GM18517 (cell line): Measurements from ENCODE around the gene TSPAN32.

Source experiments
- ATAC-seq: cut with Tn5 transposase; IDR thresholded peaks from one replicate; pipeline ENCODE4 v1.9.1; 2021; ENCODE audit warnings: mild to moderate bottlenecking, moderate library complexity; ENCODE audit not compliant: unreplicated experiment

The TSPAN32 gene

DNA sequence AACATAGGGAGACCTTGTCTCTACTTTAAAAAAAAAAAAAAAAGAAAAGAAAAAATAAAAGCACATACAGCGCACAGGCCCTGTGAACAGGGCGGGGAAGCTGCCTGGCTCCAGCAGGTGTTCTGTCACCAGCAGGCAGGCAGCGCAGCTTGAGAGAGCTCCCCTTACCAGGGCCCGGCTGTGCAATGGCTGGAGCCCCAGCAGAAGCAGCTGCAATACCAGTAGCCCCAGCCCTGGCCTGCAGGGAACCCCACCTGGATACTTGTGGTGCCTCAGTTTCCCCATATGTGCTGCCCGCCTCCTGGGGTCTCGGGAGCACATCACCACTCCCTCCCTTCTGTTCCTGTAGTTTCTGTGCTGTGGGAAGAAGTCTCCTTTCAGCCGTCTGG lies 12.3 kb downstream of the TSPAN32 start:
- ATAC-seq, result no peak

DNA sequence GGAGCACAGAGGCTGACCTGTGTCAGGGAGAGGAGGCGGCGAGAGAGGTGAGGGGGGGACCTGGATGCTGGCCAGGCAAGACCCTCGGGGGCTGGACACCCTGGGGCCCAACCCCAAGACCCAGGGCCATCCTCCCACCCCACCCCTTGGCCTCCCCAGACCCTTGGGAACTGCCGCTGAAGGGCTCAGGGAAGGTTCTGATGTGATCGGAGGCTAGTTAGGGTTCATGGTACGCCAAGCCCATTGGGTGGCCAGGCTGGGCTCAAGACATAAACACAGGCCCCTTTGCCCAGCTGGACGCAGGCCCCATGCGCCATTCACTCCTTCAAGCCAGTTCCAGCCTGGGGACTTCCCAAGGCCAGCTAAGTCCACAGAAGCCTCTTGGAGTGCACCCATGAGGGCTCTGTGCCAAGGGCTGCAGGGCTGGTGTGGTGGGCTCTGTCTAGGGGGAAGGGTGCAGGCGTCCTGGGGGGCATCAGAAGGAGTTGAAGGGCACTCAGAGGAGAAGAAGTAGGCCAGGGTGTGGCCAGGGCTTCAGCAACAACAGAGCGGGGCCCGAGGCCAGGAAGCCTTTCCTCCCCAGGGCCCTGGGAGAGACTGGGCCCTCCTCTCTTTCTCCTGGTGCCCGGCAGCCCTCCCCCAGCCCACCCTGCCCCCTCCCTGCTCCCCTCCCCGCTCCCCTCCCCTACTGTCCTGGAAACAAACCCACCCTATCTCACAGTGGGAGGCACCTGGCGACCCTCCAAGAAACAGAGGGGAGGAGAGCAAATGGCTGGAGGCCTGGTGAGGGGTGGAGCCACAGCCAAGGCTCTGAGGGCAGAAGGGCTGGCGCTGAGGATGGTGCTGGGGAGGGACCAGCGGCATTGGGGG lies 12.9 kb downstream of the TSPAN32 start:
- ATAC-seq, result no peak

DNA sequence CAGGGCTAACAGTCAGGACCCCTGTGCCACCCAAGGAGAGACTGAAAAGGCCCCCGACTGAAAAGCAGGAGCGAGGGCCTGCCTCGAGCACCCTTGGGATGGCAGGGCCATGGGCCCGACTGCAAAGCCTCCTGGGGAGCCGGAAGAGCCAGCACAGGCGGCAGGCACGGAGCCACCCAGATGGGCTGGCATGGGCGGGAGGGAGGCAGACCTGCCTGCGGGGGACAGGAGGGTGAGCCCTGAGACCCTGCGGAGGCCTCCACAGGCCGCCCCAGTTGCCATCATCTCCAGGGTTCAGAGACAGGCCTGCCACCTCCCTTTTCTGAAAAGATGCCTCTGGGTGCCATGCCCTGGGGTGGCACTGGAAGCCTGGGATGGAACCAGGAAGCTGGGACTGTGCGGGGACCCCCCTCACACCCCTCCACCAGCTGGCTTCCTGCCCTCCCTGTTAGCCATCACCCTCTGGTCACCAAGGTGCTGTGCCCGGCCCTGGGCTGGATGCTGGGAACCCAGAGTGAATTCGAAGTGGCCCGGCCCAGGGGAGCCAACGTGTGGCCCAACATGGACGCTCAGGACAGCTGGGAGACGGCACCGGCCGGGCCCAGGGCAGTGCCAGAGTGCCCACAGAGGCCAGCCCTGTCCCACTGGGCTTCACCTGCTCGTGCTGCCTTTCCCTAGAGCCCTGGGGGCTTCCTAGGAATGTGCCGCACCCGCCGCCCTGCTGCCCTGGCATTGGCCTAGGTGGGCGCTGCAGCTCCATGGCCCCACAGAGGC lies 13.8 kb downstream of the TSPAN32 start:
- ATAC-seq, result no peak

- ATAC-seq, result no peak
Measured at GRCh38 chr11:2316169-2316962, 14.6 kb downstream of the TSPAN32 start.

DNA sequence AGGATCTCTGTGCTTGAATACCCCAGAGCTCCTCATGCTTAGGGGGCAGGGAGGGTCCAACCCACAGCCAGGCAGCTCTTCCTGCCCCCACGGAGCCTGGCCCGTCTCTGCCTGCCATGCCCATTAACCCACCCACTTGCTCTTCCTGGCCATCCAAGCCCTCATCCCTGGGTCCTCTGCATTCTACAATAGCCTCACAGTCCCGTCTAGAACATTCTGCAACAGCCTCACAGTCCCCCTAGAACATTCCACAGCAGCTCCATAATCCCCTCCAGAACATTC lies 15.1 kb downstream of the TSPAN32 start:
- ATAC-seq, result no peak

- ATAC-seq, result no peak
Measured at GRCh38 chr11:2317354-2318050, 15.7 kb downstream of the TSPAN32 start.

DNA sequence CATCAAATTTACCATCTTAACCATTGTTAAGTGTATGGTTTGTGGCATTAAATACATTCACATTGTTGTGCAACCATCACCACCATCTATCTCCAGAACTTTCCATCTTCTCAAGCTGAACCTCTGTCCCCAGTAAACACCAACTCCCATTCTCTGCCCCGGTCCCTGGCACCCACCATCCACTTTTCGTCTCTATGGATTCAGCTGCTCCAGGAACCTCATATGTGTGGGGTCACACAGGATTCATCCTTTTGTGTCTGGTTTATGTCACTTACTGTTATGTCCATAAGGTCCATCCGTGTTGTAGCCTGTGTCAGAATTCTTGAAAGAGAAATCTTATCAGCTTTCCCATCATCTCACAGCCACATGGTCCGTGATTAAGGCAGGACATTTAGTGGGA lies 16.3 kb downstream of the TSPAN32 start:
- ATAC-seq, result no peak

- ATAC-seq, result no peak
Measured at GRCh38 chr11:2318707-2319106, 16.9 kb downstream of the TSPAN32 start.

- ATAC-seq, result no peak
Measured at GRCh38 chr11:2319791-2320472, 18.1 kb downstream of the TSPAN32 start.

DNA sequence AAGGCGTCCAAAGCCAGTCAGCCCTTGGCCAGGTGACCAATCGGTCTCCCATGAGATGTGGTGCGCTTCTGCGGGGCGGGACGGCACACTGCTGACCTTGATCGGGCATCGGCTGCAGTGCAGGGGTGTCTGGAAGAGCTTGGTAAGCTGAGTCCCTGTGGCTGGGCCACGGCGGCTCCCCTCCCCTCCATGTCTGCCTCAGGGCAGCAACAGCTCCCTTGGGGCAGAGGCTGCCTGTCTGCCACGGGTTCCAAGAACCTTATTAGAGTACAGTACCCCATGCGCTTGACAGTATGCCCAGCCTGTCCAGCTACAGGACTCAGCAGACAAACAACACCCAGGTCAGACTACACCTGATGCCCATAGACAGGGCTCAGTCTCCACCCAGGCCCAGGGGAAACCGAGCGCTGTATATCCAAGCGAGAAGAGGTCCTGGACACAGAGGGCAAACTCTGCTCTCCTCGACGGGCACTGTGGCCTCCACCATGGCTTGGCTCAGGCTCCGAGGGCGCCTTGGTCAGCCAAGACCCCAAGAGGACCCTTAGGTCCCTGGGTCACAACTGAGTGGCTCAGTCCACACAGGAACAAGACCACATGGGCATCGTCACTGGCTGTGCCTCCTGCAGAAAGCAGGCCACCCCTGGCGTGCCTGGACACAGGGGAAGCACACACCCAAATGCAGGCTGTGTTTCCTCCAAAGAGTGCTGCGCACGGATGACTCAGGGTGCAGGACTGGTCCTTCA lies 18.9 kb downstream of the TSPAN32 start:
- ATAC-seq, result no peak

GRCh38 chr11:2321311-2321683 lies 19.5 kb downstream of the TSPAN32 start:
- ATAC-seq, result no peak

GRCh38 chr11:2325123-2325522 lies 23.3 kb downstream of the TSPAN32 start:
- no peak for ATAC-seq

- ATAC-seq, result no peak
Measured at GRCh38 chr11:2325719-2326118, 23.9 kb downstream of the TSPAN32 start.

GRCh38 chr11:2327032-2327431 lies 25.2 kb downstream of the TSPAN32 start:
- ATAC-seq, result no peak

- no peak for ATAC-seq
Measured at GRCh38 chr11:2328021-2328420, 26.2 kb downstream of the TSPAN32 start.

DNA sequence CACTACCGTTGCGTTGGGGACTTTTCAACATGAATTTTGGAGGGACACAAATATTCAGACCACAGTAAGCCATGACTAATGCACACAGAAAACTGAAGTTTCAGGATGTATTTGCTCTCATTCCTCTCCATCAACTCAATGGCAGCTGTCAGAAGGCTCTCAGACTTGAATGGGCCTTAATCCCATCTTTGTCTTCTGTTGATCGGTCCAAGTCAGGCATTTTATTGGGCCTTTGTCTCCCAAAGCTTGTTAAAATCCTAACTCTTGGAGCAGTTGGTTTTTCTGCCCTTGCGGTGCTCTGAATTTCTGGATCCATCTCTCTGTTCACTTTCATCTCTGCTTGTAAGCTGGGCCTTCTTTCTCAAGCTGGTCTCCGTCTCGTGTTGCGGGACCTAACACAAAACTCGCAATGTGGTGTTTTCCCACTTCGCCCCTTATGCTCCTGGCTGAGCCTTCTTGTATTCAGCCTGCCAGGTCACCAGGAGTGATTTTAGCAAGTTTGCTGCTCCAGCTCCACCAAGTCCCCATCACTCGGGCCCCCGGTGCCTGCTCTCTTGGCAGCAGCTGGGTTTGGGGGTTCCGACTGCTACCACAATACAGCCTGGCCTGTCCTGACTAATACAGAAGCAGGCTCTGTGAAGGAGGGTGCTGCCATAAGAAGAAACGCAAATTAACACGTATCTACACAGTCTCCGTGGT lies 27.0 kb downstream of the TSPAN32 start:
- ATAC-seq, result no peak

GRCh38 chr11:2329551-2329950 lies 27.7 kb downstream of the TSPAN32 start:
- ATAC-seq, result no peak

DNA sequence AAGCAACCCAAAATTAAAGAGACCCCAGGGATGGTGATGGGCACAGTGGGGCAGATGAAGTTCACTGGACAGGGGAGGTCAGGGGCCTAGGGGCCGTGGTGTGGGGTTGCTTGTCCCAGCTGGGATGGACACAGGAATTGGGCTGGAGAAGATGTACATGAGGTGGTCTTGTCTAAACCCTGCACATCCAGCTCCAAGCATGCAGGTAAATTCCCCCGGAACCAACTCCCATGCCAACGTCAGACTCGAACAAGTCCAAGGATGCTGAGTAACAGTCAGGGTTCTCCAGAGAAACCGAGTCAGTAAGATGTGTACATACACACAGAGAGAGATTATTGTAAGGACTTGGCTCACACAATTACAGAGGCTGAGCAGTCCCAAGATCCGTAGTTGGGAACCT lies 28.9 kb downstream of the TSPAN32 start:
- ATAC-seq, result no peak

GRCh38 chr11:2331404-2331803 lies 29.6 kb downstream of the TSPAN32 start:
- no peak for ATAC-seq
